Smooth muscle cell (in vitro differentiated cells): Measurements from ENCODE around the gene RPSA. TPM values are rescaled to one million over a fixed set of nuclear protein-coding genes. Genes with fewer than 3 reads are reported as not detected.

Experiments
- DNase-seq: peaks from one replicate; lab custom pipeline; 2025; ENCODE audit not compliant: unreplicated experiment; lab: John Stamatoyannopoulos, UW
- H2AFZ ChIP-seq: fragments of 200-600 bp; sonication (generic); 2 replicates; pipeline ENCODE4 v1.6.0; 2016; ENCODE audit warnings: antibody characterized with exemption, low read depth, mild to moderate bottlenecking
- H3F3A ChIP-seq: fragments of 200-600 bp; sonication (generic); 2 replicates; pipeline ENCODE4 v1.6.0; 2017; ENCODE audit warnings: antibody characterized with exemption, low read depth
- H3K27ac ChIP-seq: fragments of 200-600 bp; sonication (generic); 2 replicates; pipeline ENCODE4 v1.5.1; 2016; ENCODE audit warnings: low read depth, mild to moderate bottlenecking
- H3K27me3 ChIP-seq: fragments of 200-600 bp; sonication (generic); 2 replicates; pipeline ENCODE4 v1.6.1; 2016; ENCODE audit warnings: low read depth, mild to moderate bottlenecking
- H3K36me3 ChIP-seq: fragments of 200-600 bp; sonication (generic); 2 replicates; pipeline ENCODE4 v1.5.1; 2016; ENCODE audit warnings: low read depth
- H3K4me1 ChIP-seq: fragments of 200-600 bp; sonication (generic); 2 replicates; pipeline ENCODE4 v1.5.1; 2016; ENCODE audit warnings: low read depth
- H3K4me2 ChIP-seq: fragments of 200-600 bp; sonication (generic); 2 replicates; pipeline ENCODE4 v1.6.0; 2016; ENCODE audit warnings: mild to moderate bottlenecking
- H3K4me3 ChIP-seq: fragments of 200-600 bp; sonication (generic); 2 replicates; pipeline ENCODE4 v1.5.1; 2016; ENCODE audit warnings: mild to moderate bottlenecking
- H3K79me2 ChIP-seq: fragments of 200-600 bp; sonication (generic); 2 replicates; pipeline ENCODE4 v1.6.0; 2016; ENCODE audit warnings: low read depth, mild to moderate bottlenecking
- H3K9ac ChIP-seq: fragments of 200-600 bp; sonication (generic); 2 replicates; pipeline ENCODE4 v1.6.0; 2016; ENCODE audit warnings: low read depth
- H3K9me3 ChIP-seq: fragments of 200-600 bp; sonication (generic); replicated peaks from 2 replicates; pipeline ENCODE4 v1.5.1; 2016; ENCODE audit warnings: low read depth
- H4K20me1 ChIP-seq: fragments of 200-600 bp; sonication (generic); 2 replicates; pipeline ENCODE4 v1.6.0; 2016; ENCODE audit warnings: low read depth
- CTCF ChIP-seq: fragments of 200-600 bp; sonication (generic); IDR thresholded peaks from 2 replicates; pipeline ENCODE4 v1.5.1; 2017; ENCODE audit warnings: borderline replicate concordance, mild to moderate bottlenecking, antibody characterized with exemption; ENCODE audit not compliant: insufficient read depth, poor library complexity, severe bottlenecking
- WGBS: methylation state at CpG from one replicate; pipeline ENCODE4 v1.1.7; 2016; ENCODE audit warnings: low lambda C conversion rate; 5-methylcytosine and 5-hydroxymethylcytosine counted together
- polyA plus RNA-seq: library from polyadenylated mRNA; unstranded; fragments of >200 nt; fragmentation: Nextera tagmentation; extraction: Ambion mirVana; gene quantifications from 2 replicates; pipeline ENCODE4 v1.2.1, GENCODE V29; 2016
- total RNA-seq: library from RNA; depleted of rRNA; stranded (reverse); fragments of >200 nt; gene quantifications from 2 replicates; pipeline ENCODE4 v1.2.3, GENCODE V29; 2014

RPSA gene
- total and polyA plus RNA-seq, 2 experiments from 2014 or later = 355 to 1,254 TPM

- Histone ChIP-seq H2AFZ (no peak overlapping the region), H3K4me2 (no peak overlapping the region), H4K20me1 (no peaks in the 10 kb centered on the region), H3K27me3 (no peaks in the 10 kb centered on the region), H3K9ac (no peak overlapping the region), H3K9me3 (no peaks in the 10 kb centered on the region), H3K36me3 (no peaks in the 10 kb centered on the region), H3K4me3 (no peak overlapping the region), H3K4me1 (no peaks in the 10 kb centered on the region), H3F3A (no peaks in the 10 kb centered on the region), H3K27ac (no peak overlapping the region), H3K79me2 (no peaks in the 10 kb centered on the region)
- DNase-seq = no peak
- no peak for TF ChIP-seq CTCF
- WGBS = 84% methylated on average over 8 of the region's 8 CpGs
Measured at GRCh38 chr3:39440316-39440715, 33.8 kb downstream of the RPSA start.

- Histone ChIP-seq H4K20me1 (no peaks in the 10 kb centered on the region), H3K9me3 (no peaks in the 10 kb centered on the region), H3F3A (no peaks in the 10 kb centered on the region), H3K4me3 (no peak overlapping the region), H3K9ac (no peak overlapping the region), H3K36me3 (no peaks in the 10 kb centered on the region), H3K27ac (no peak overlapping the region), H3K4me1 (no peaks in the 10 kb centered on the region), H2AFZ (no peak overlapping the region), H3K4me2 (no peak overlapping the region), H3K79me2 (no peaks in the 10 kb centered on the region), H3K27me3 (no peaks in the 10 kb centered on the region)
- DNase-seq = no peak
- no peak for TF ChIP-seq CTCF
- 69% methylated on average over 4 of the region's 4 CpGs for WGBS
Measured at GRCh38 chr3:39443530-39443929, 37.0 kb downstream of the RPSA start.

- H4K20me1 ChIP-seq = no peaks in the 10 kb centered on the region
- H2AFZ ChIP-seq = no peak overlapping the region
- DNase-seq = no peak
- H3K4me1 ChIP-seq = no peaks in the 10 kb centered on the region
- no peaks in the 10 kb centered on the region for H3K79me2 ChIP-seq
- WGBS = 82% methylated on average over 2 of the region's 2 CpGs
- no peak overlapping the region for H3K4me2 ChIP-seq
- no peaks in the 10 kb centered on the region for H3K27me3 ChIP-seq
- no peak overlapping the region for H3K4me3 ChIP-seq
- TF ChIP-seq CTCF = no peak
- no peak overlapping the region for H3K9ac ChIP-seq
- no peaks in the 10 kb centered on the region for H3K9me3 ChIP-seq
- H3K36me3 ChIP-seq = no peaks in the 10 kb centered on the region
- H3F3A ChIP-seq = no peaks in the 10 kb centered on the region
- no peak overlapping the region for H3K27ac ChIP-seq
Measured at GRCh38 chr3:39445927-39446326, 39.4 kb downstream of the RPSA start.

DNA sequence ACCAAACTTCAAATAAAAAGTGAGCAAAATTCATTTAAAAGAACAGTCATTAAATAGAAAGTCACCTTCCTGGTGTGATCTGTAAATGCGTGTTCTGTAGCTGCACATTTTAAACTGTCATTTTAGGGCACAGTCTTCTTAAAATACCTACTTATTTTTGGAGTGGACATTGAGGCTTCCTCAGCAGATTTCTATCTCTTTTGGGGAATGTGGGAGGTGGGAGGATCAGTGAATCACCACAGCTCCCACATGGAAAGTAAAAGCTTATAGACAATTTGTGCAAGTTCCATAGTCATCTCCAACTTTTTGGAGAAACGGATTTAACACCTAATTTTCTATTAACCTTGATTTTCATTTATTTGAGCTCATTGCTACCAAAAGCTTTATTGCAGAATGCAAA, 39.9 kb downstream of the RPSA start:
- 76% methylated on average over 2 of the region's 2 CpGs for WGBS
- H3K9ac ChIP-seq = no peak overlapping the region
- no peaks in the 10 kb centered on the region for H3K36me3 ChIP-seq
- H3K27me3 ChIP-seq = no peaks in the 10 kb centered on the region
- no peaks in the 10 kb centered on the region for H3K4me1 ChIP-seq
- no peak overlapping the region for H2AFZ ChIP-seq
- H3K9me3 ChIP-seq = no peaks in the 10 kb centered on the region
- H3K4me3 ChIP-seq = no peak overlapping the region
- no peaks in the 10 kb centered on the region for H3K79me2 ChIP-seq
- H3F3A ChIP-seq = no peaks in the 10 kb centered on the region
- DNase-seq = no peak
- TF ChIP-seq CTCF = no peak
- no peak overlapping the region for H3K27ac ChIP-seq
- H3K4me2 ChIP-seq = no peak overlapping the region
- no peaks in the 10 kb centered on the region for H4K20me1 ChIP-seq
